22Rv1 (cell line): ENCODE results near the gene POLE2.

Experiments used
- ZFX ChIP-seq: fragments of 450-650 bp; IDR thresholded peaks from 2 replicates; pipeline ENCODE4 v1.6.1; 2017; ENCODE audit warnings: antibody characterized with exemption, borderline replicate concordance
- TF ChIP-seq, protein P1 (sequence below): fragments of 450-650 bp; IDR thresholded peaks from 2 replicates; pipeline ENCODE4 v1.5.1; 2017; ENCODE audit warnings: mild to moderate bottlenecking

DNA sequence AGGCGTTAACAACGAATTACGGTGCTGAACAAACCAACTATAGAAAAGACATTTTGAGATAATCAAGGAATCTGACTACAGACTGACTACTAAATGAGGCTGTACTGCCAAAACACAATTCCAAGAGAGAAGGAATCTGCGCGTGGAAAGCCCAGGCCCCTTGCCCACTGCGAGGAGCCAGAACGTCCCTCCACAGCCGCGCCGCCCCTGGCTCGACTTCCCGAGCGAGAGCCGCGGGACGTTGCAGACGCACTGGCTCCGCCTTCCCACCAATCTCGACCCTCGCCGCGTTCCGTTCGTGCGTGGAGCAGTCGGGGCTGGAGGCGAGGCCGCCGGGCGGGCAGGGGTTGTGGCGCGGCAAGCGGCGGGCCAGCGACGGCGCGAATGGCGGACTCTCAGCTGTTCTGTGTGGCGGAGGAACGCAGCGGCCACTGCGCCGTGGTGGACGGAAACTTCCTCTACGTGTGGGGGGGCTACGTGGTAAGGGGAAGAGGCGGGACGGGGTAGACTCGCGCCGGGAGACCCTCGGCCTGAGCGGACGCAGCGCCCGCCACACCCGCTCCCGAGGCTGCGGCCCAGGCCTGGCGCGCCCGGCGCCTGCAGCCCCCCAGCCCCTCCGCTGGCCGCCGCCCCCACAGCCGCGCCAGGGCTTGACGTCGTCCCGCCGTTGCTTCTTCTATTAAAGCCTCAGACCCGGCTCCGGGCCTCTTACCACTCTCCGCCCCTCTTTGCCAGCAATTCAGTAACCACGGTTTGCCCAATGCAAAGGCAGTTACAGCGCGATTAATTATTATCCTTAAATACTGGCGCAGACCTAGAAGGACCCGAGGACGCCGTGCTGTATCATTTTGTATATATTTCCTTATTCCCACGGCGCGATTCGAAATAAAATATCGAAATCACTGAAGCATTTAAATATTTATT is 5.1 kb upstream of the POLE2 start, which contains the start of gene KLHDC1:
- TF ChIP-seq, protein P1, sequence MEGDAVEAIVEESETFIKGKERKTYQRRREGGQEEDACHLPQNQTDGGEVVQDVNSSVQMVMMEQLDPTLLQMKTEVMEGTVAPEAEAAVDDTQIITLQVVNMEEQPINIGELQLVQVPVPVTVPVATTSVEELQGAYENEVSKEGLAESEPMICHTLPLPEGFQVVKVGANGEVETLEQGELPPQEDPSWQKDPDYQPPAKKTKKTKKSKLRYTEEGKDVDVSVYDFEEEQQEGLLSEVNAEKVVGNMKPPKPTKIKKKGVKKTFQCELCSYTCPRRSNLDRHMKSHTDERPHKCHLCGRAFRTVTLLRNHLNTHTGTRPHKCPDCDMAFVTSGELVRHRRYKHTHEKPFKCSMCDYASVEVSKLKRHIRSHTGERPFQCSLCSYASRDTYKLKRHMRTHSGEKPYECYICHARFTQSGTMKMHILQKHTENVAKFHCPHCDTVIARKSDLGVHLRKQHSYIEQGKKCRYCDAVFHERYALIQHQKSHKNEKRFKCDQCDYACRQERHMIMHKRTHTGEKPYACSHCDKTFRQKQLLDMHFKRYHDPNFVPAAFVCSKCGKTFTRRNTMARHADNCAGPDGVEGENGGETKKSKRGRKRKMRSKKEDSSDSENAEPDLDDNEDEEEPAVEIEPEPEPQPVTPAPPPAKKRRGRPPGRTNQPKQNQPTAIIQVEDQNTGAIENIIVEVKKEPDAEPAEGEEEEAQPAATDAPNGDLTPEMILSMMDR: no peak
- no peak for TF ChIP-seq ZFX
